Neural cell (in vitro differentiated cells): ENCODE data around the gene OR6C1. TPM values are rescaled to one million over a fixed set of nuclear protein-coding genes. Genes with fewer than 3 reads are reported as not detected.

ENCODE experiments used
- H2AFZ ChIP-seq: fragments of 200-600, 300-800 bp; sonication (generic), shearing (Covaris generic); 2 replicates; pipeline ENCODE4 v1.6.0; 2014; ENCODE audit warnings: low read depth, mild to moderate bottlenecking, antibody characterized with exemption, low read length, moderate library complexity
- H3F3A ChIP-seq: fragments of 200-600 bp; shearing (Covaris generic); 2 replicates; pipeline ENCODE4 v1.6.1; 2016; ENCODE audit warnings: mild to moderate bottlenecking, moderate library complexity, mixed read lengths, antibody characterized with exemption, low read length; ENCODE audit not compliant: insufficient read depth, poor library complexity, severe bottlenecking
- H3K27ac ChIP-seq: fragments of 200-600, 300-800 bp; sonication (generic), shearing (Covaris generic); 2 replicates; pipeline ENCODE4 v1.5.1; 2014; ENCODE audit warnings: mild to moderate bottlenecking, low read length, moderate library complexity
- H3K27me3 ChIP-seq: fragments of 300-800, 200-600 bp; sonication (generic), shearing (Covaris generic); 2 replicates; pipeline ENCODE4 v1.6.0; 2014; ENCODE audit warnings: mild to moderate bottlenecking, low read depth, low read length, moderate library complexity; ENCODE audit not compliant: insufficient read depth
- H3K36me3 ChIP-seq: fragments of 300-800, 200-600 bp; sonication (generic), shearing (Covaris generic); 2 replicates; pipeline ENCODE4 v1.5.1; 2014; ENCODE audit warnings: mild to moderate bottlenecking, antibody characterized with exemption, low read length, moderate library complexity; ENCODE audit not compliant: insufficient read depth
- H3K4me2 ChIP-seq: fragments of 300-800, 200-600 bp; sonication (generic), shearing (Covaris generic); 2 replicates; pipeline ENCODE4 v1.6.0; 2014; ENCODE audit warnings: mild to moderate bottlenecking, low read length
- H3K4me3 ChIP-seq: fragments of 300-800, 200-600 bp; sonication (generic), shearing (Covaris generic); 2 replicates; pipeline ENCODE4 v1.5.1; 2014; ENCODE audit warnings: mild to moderate bottlenecking, low read length, moderate library complexity
- H3K79me2 ChIP-seq: fragments of 200-600 bp; shearing (Covaris generic); replicated peaks from 2 replicates; pipeline ENCODE4 v1.6.0; 2014; ENCODE audit warnings: mild to moderate bottlenecking, low read length, moderate library complexity; ENCODE audit not compliant: insufficient read depth
- H3K9ac ChIP-seq: fragments of 300-800, 200-600 bp; sonication (generic), shearing (Covaris generic); 2 replicates; pipeline ENCODE4 v1.6.1; 2016; ENCODE audit warnings: mild to moderate bottlenecking, low read length, mixed read lengths
- H3K9me2 ChIP-seq: fragments of 200-600 bp; shearing (Covaris generic); 2 replicates; pipeline ENCODE4 v1.6.1; 2016; ENCODE audit warnings: mild to moderate bottlenecking, low read length, mixed read lengths; ENCODE audit not compliant: insufficient read depth
- H3K9me3 ChIP-seq: fragments of 200-600, 300-800 bp; sonication (generic), shearing (Covaris generic); 2 replicates; pipeline ENCODE4 v1.6.1; 2016; ENCODE audit warnings: mild to moderate bottlenecking, mixed run types, low read length, moderate library complexity, mixed read lengths
- H4K20me1 ChIP-seq: fragments of 200-600 bp; shearing (Covaris generic); 2 replicates; pipeline ENCODE4 v1.6.1; 2016; ENCODE audit warnings: mild to moderate bottlenecking, mixed run types; ENCODE audit not compliant: insufficient read depth
- CTCF ChIP-seq: fragments of 450-650 bp; IDR thresholded peaks from 2 replicates; pipeline ENCODE4 v1.5.1; 2014; ENCODE audit warnings: antibody characterized with exemption, mild to moderate bottlenecking, moderate library complexity; ENCODE audit not compliant: poor library complexity, severe bottlenecking
- EP300 ChIP-seq: fragments of 450-650 bp; conservative IDR thresholded peaks from 2 replicates; pipeline ENCODE4 v1.6.1; 2014; ENCODE audit warnings: antibody characterized with exemption, mild to moderate bottlenecking, moderate library complexity; ENCODE audit not compliant: poor library complexity, severe bottlenecking
- EZH2 ChIP-seq: fragments of 200-600, 300-800 bp; shearing (Covaris generic), sonication (generic); IDR thresholded peaks from 2 replicates; pipeline ENCODE4 v1.6.1; 2014; ENCODE audit warnings: antibody characterized with exemption, low read length, borderline replicate concordance, mild to moderate bottlenecking; ENCODE audit not compliant: insufficient read depth, poor library complexity, severe bottlenecking
- MXI1 ChIP-seq: fragments of 450-650 bp; conservative IDR thresholded peaks from 2 replicates; pipeline ENCODE4 v1.6.1; 2014; ENCODE audit warnings: antibody characterized with exemption, mild to moderate bottlenecking; ENCODE audit not compliant: poor library complexity, severe bottlenecking
- POLR2AphosphoS5 ChIP-seq: IDR thresholded peaks from 2 replicates; pipeline ENCODE4 v1.6.1; 2012
- RAD21 ChIP-seq: fragments of 450-650 bp; conservative IDR thresholded peaks from 2 replicates; pipeline ENCODE4 v1.6.1; 2014; ENCODE audit warnings: antibody characterized with exemption, mild to moderate bottlenecking, moderate library complexity
- SMC3 ChIP-seq: fragments of 450-650 bp; conservative IDR thresholded peaks from 2 replicates; pipeline ENCODE4 v1.6.1; 2014; ENCODE audit warnings: antibody characterized with exemption, mild to moderate bottlenecking, moderate library complexity; ENCODE audit not compliant: poor library complexity
- TAF1 ChIP-seq: IDR thresholded peaks from 2 replicates; pipeline ENCODE4 v1.6.1; 2012; ENCODE audit warnings: low read depth
- polyA minus RNA-seq: library from RNA; depleted of rRNA, polyadenylated mRNA; stranded (reverse); fragments of >200 nt; gene quantifications from 2 replicates; pipeline ENCODE4 v1.2.3, GENCODE V29; 2014
- polyA plus RNA-seq: library from polyadenylated mRNA; depleted of rRNA; stranded (reverse); fragments of >200 nt; gene quantifications from 2 replicates; pipeline ENCODE4 v1.2.3, GENCODE V29; 2014
- TF ChIP-seq, protein P1 (sequence below): IDR thresholded peaks from 2 replicates; pipeline ENCODE4 v1.6.1; 2012; ENCODE audit warnings: borderline replicate concordance

Gene OR6C1
- not detected in 2 replicates for polyA plus RNA-seq
- not detected in 2 replicates for polyA minus RNA-seq

GRCh38 chr12:55314043-55314442 is at the start of gene OR6C1:
Gene OR6C1 (plus strand): TSS chr12:55314343. CDS start chr12:55320600, 6,257 bp downstream.
- Histone ChIP-seq H3K4me3 (no peak within 1 kb of the TSS), H3K36me3 (no peaks in the 10 kb centered on the region), H4K20me1 (no peaks in the 10 kb centered on the region)

GRCh38 chr12:55280991-55281390 is 33.2 kb upstream of the OR6C1 start:
- Histone ChIP-seq H3K36me3 (no peaks in the 10 kb centered on the region), H3F3A (no peaks in the 10 kb centered on the region), H4K20me1 (no peaks in the 10 kb centered on the region), H3K9me3 (no peaks in the 10 kb centered on the region), H3K4me2 (no peak overlapping the region), H3K27me3 (no peaks in the 10 kb centered on the region), H3K27ac (no peak overlapping the region), H3K4me3 (no peak overlapping the region), H3K79me2 (no peaks in the 10 kb centered on the region), H3K9me2 (no peaks in the 10 kb centered on the region), H3K9ac (no peak overlapping the region), H2AFZ (no peak overlapping the region)
- TF ChIP-seq, protein P1, sequence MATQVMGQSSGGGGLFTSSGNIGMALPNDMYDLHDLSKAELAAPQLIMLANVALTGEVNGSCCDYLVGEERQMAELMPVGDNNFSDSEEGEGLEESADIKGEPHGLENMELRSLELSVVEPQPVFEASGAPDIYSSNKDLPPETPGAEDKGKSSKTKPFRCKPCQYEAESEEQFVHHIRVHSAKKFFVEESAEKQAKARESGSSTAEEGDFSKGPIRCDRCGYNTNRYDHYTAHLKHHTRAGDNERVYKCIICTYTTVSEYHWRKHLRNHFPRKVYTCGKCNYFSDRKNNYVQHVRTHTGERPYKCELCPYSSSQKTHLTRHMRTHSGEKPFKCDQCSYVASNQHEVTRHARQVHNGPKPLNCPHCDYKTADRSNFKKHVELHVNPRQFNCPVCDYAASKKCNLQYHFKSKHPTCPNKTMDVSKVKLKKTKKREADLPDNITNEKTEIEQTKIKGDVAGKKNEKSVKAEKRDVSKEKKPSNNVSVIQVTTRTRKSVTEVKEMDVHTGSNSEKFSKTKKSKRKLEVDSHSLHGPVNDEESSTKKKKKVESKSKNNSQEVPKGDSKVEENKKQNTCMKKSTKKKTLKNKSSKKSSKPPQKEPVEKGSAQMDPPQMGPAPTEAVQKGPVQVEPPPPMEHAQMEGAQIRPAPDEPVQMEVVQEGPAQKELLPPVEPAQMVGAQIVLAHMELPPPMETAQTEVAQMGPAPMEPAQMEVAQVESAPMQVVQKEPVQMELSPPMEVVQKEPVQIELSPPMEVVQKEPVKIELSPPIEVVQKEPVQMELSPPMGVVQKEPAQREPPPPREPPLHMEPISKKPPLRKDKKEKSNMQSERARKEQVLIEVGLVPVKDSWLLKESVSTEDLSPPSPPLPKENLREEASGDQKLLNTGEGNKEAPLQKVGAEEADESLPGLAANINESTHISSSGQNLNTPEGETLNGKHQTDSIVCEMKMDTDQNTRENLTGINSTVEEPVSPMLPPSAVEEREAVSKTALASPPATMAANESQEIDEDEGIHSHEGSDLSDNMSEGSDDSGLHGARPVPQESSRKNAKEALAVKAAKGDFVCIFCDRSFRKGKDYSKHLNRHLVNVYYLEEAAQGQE, result no peak
- TF ChIP-seq RAD21, result no peak
- TF ChIP-seq TAF1, result no peak
- TF ChIP-seq MXI1, result no peak
- TF ChIP-seq POLR2AphosphoS5, result no peak
- no peak for TF ChIP-seq EZH2
- TF ChIP-seq SMC3, result no peak
- TF ChIP-seq EP300, result no peak
- no peak for TF ChIP-seq CTCF

More at GRCh38 chr12:55314043-55314442, at the start of gene OR6C1:
- Histone ChIP-seq H3K9me3 (no peaks in the 10 kb centered on the region), H3K9me2 (no peaks in the 10 kb centered on the region), H3K79me2 (no peaks in the 10 kb centered on the region), H3K27ac (no peak within 1 kb of the TSS), H2AFZ (no peak within 1 kb of the TSS), H3K4me2 (no peak within 1 kb of the TSS), H3F3A (no peaks in the 10 kb centered on the region), H3K9ac (no peak within 1 kb of the TSS), H3K27me3 (no peaks in the 10 kb centered on the region)
- no peak for TF ChIP-seq TAF1
- no peak for TF ChIP-seq CTCF
- no peak for TF ChIP-seq RAD21
- TF ChIP-seq SMC3, result no peak
- no peak for TF ChIP-seq POLR2AphosphoS5
- no peak for TF ChIP-seq MXI1
- no peak for TF ChIP-seq EP300
- TF ChIP-seq, protein P1, result no peak
- no peak for TF ChIP-seq EZH2
